GM19238 (cell line): Measurements from ENCODE around the gene SLC22A3.
"Not testable (repeated sequence)": the region's sequence is repeated elsewhere in the genome, so short reads cannot be mapped to it uniquely, and the experiment has no call there.

Source experiments
- DNase-seq: peaks from one replicate; pipeline ENCODE4 v3.0.0; 2011; ENCODE audit warnings: low spot score; ENCODE audit not compliant: insufficient read length

The SLC22A3 gene

GRCh38 chr6:160368670-160369069 is 20.5 kb downstream of the SLC22A3 start:
- DNase-seq, result no peak

GRCh38 chr6:160373601-160374000 is 25.4 kb downstream of the SLC22A3 start:
- DNase-seq, result not testable (repeated sequence)

GRCh38 chr6:160374836-160375560 is 26.8 kb downstream of the SLC22A3 start:
- DNase-seq, result no peak

GRCh38 chr6:160375561-160375949 is 27.4 kb downstream of the SLC22A3 start:
- no peak for DNase-seq

GRCh38 chr6:160376445-160376844 is 28.3 kb downstream of the SLC22A3 start:
- DNase-seq, result no peak

- no peak for DNase-seq
Measured at GRCh38 chr6:160378218-160378617, 30.0 kb downstream of the SLC22A3 start.

- DNase-seq, result no peak
Measured at GRCh38 chr6:160378882-160379281, 30.7 kb downstream of the SLC22A3 start.

- no peak for DNase-seq
Measured at GRCh38 chr6:160379466-160379865, 31.3 kb downstream of the SLC22A3 start.

GRCh38 chr6:160382946-160383345 is 34.8 kb downstream of the SLC22A3 start:
- DNase-seq, result no peak

GRCh38 chr6:160386869-160387530 is 38.8 kb downstream of the SLC22A3 start:
- no peak for DNase-seq

- DNase-seq, result no peak
Measured at GRCh38 chr6:160387916-160388643, 39.9 kb downstream of the SLC22A3 start.

GRCh38 chr6:160388922-160389321 is 40.7 kb downstream of the SLC22A3 start:
- DNase-seq, result no peak

- no peak for DNase-seq
Measured at GRCh38 chr6:160391419-160392116, 43.4 kb downstream of the SLC22A3 start.

- not testable (repeated sequence) for DNase-seq
Measured at GRCh38 chr6:160393442-160393841, 45.3 kb downstream of the SLC22A3 start.

- no peak for DNase-seq
Measured at GRCh38 chr6:160393891-160394653, 45.9 kb downstream of the SLC22A3 start.

- DNase-seq, result no peak
Measured at GRCh38 chr6:160394654-160395035, 46.5 kb downstream of the SLC22A3 start.

GRCh38 chr6:160395187-160395586 is 47.0 kb downstream of the SLC22A3 start:
- DNase-seq, result no peak

- no peak for DNase-seq
Measured at GRCh38 chr6:160396292-160396691, 48.1 kb downstream of the SLC22A3 start.

GRCh38 chr6:160398674-160399271 is 50.6 kb downstream of the SLC22A3 start:
- peak; percentile 17 for DNase-seq

GRCh38 chr6:160400446-160400845 is 52.3 kb downstream of the SLC22A3 start:
- no peak for DNase-seq

- no peak for DNase-seq
Measured at GRCh38 chr6:160408528-160408927, 60.4 kb downstream of the SLC22A3 start.
